Measurements from ENCODE around the gene FANCG. TPM values are rescaled to one million over a fixed set of nuclear protein-coding genes. Genes with fewer than 3 reads are reported as not detected.

FANCG gene
- polyA plus RNA-seq, 1 experiment: 9.1 TPM

DNA sequence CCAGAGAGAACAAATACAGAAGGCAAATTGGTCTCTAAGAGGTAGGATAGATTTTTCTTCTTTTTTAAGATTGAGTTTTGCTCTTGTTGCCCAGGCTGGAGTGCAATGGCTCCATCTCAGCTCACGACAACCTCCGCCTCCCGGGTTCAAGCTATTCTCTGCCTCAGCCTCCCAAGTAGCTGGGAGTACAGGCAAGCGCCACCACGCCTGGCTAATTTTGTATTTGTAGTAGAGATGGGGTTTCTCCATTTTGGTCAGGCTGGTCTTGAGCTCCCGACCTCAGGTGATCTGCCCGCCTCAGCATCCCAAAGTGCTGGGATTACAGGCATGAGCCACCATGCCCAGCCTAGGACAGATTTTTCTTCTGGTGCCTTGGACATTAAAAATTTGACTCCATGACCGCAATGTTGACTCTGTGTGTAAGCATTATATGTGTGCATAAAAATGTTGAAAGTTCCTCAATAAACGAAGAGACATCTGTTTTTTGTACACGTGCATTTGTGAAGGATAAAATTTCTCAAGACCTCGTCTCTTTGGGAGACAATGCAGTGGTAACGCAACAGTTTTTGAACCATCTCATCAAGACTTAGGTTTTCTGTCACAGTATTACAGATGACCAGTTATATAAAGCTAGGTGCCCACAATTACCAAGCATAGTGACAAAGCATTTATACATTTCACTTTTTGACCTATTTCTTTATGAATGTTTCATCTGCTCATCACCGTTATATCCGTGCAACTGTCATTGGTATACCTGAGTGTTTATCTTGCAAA, 24.7 kb downstream of the FANCG start:
- TF ChIP-seq, protein P1, sequence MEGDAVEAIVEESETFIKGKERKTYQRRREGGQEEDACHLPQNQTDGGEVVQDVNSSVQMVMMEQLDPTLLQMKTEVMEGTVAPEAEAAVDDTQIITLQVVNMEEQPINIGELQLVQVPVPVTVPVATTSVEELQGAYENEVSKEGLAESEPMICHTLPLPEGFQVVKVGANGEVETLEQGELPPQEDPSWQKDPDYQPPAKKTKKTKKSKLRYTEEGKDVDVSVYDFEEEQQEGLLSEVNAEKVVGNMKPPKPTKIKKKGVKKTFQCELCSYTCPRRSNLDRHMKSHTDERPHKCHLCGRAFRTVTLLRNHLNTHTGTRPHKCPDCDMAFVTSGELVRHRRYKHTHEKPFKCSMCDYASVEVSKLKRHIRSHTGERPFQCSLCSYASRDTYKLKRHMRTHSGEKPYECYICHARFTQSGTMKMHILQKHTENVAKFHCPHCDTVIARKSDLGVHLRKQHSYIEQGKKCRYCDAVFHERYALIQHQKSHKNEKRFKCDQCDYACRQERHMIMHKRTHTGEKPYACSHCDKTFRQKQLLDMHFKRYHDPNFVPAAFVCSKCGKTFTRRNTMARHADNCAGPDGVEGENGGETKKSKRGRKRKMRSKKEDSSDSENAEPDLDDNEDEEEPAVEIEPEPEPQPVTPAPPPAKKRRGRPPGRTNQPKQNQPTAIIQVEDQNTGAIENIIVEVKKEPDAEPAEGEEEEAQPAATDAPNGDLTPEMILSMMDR (IDR thresholded peaks at IDR 0.05; ENCODE audit: low read depth, low read length): no peak
- ChIA-PET CTCF (interaction anchor here (1.4 kb wide), 1 partner anchor 155 kb away, joined by 4 read pairs; no protein-coding TSS in a partner anchor), POLR2A (interaction anchor here (2.4 kb wide), 1 partner anchor 17 kb away, joined by 12 read pairs; the partner anchor contains the start of gene VCP)
- no peak overlapping the region for H3K4me3 ChIP-seq (ENCODE audit: low read depth, low read length)
- H3K27ac ChIP-seq (ENCODE audit: low read depth, low read length): no peak overlapping the region
- H3K9me3 ChIP-seq (ENCODE audit: control insufficient read depth, insufficient read depth, low read length): no peaks in the 10 kb centered on the region
- no peaks in the 10 kb centered on the region for H3K27me3 ChIP-seq (ENCODE audit: control insufficient read depth, insufficient read depth, low read length)
- no peak for DNase-seq (ENCODE audit: low read depth, low spot score)

DNA sequence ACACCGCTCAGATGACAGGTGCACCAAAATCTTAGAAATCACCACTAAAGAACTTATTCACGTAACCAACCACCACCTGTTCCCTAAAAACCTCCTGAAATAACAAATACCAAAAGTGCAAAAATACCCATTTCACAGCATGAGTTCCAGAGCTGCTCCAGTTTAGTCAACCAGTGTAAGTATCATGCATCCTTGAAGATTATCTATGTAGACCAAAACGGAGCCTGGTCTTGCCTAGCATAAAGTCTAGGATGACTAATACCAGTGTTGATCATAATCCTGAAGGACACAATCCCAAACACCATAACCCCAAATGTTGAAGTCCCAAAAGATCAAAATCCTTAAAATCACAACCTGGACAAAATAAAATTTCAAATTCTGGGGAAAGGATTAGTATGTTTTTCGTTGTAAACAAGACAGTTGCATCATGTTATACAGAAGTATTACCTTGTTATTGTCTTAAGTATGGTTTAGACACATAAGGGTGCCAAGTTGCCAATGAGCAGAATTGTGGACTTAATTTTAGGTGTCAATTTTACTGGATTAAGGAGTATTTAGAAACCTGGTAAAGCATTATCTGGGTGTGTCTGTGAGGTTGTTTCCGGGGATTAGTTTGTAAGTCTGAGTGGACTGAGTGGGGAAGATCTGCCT, 25.4 kb downstream of the FANCG start:
- DNase-seq (ENCODE audit: low read depth, low spot score): no peak
- Histone ChIP-seq H3K27me3 (ENCODE audit: control insufficient read depth, insufficient read depth, low read length) (no peaks in the 10 kb centered on the region), H3K27ac (ENCODE audit: low read depth, low read length) (no peak overlapping the region), H3K9me3 (ENCODE audit: control insufficient read depth, insufficient read depth, low read length) (no peaks in the 10 kb centered on the region), H3K4me3 (ENCODE audit: low read depth, low read length) (no peak overlapping the region)
- ChIA-PET CTCF (interaction anchor here (1.4 kb wide), 1 partner anchor 155 kb away, joined by 4 read pairs; no protein-coding TSS in a partner anchor), POLR2A (interaction anchor here (2.4 kb wide), 1 partner anchor 17 kb away, joined by 12 read pairs; the partner anchor contains the start of gene VCP)
- TF ChIP-seq, protein P1 (IDR thresholded peaks at IDR 0.05; ENCODE audit: low read depth, low read length): no peak

DNA sequence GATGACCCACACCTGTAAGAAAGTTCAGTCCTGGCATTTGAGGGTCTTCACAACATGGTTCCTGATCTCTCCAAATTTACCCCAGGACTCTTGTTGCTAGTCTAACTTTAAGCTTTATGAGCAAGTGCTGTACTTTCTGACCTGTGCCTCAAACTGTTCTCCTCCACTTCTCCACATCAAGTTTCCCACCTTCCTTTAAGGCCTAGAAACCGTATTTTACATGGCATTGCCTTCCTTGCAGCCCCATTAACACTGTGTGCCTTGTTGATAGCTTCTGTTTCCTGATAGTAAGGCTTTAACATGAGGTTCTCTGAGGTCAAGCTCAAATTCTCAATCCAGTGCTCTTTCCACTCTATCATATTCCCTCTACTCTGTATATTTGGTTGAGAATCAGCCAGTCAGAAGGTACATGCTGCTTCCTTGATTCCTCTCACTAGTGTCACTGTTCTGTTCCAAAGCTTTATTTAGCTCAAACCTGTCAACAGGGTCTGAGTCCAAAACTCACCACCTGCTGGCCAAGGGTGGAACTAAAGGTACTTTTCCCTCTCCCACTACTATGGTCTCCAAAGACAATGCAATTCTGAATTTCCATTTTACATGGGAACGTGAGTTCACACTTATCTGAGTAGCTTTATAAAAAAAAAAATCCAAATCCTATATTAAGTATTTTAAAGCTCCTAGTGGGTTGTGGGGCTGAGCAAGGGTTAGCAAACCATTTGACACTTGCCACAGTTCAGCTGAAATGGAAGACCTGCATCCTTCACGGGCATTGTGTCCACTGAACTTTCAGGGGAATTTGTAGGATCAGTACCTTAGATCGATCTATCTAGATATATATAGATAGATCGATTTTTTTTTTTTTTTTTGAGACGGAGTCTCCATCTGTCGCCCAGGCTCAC, 28.4 kb downstream of the FANCG start:
- Histone ChIP-seq H3K4me3 (ENCODE audit: low read depth, low read length) (no peak overlapping the region), H3K27me3 (ENCODE audit: control insufficient read depth, insufficient read depth, low read length) (no peaks in the 10 kb centered on the region), H3K27ac (ENCODE audit: low read depth, low read length) (peak overlapping the region; percentile 31), H3K9me3 (ENCODE audit: control insufficient read depth, insufficient read depth, low read length) (no peaks in the 10 kb centered on the region)
- ChIA-PET CTCF (interaction anchor here (0.6 to 3.3 kb wide), 29 partner anchors 8 to 435 kb away, joined by 3 to 76 read pairs (median 5); partner anchors contain the start of genes FANCG, PIGO and VCP), POLR2A (interaction anchor here (0.5 to 2.0 kb wide), 5 partner anchors 8 to 427 kb away, joined by 3 to 11 read pairs (median 4); partner anchors contain the start of gene VCP)
- DNase-seq (ENCODE audit: low read depth, low spot score): no peak
- TF ChIP-seq, protein P1 (IDR thresholded peaks at IDR 0.05; ENCODE audit: low read depth, low read length): peak; percentile 75

DNA sequence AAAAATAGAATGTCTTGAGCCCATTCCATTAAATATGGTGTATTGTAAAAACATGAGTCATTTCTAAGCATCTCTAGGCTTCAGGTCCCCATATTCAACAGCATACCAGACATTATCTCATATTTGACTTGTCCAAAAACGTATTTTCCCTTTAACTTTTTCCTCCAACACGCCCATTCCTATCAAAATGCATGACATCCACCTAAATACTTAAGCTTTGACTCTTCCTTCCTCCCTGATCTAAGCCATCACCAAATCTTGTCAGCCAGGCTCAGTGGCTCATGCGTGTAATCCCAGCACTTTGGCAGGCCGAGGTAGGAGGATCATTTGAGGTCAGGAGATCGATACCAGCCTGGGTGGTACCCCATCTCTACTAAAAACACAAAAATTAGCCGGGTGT, 31.2 kb downstream of the FANCG start:
- H3K4me3 ChIP-seq (ENCODE audit: low read depth, low read length): no peak overlapping the region
- H3K27me3 ChIP-seq (ENCODE audit: control insufficient read depth, insufficient read depth, low read length): no peaks in the 10 kb centered on the region
- H3K27ac ChIP-seq (ENCODE audit: low read depth, low read length): no peak overlapping the region
- ChIA-PET CTCF (interaction anchor here (1.4 kb wide), 1 partner anchor 149 kb away, joined by 5 read pairs; no protein-coding TSS in a partner anchor), POLR2A (no interaction called here)
- no peaks in the 10 kb centered on the region for H3K9me3 ChIP-seq (ENCODE audit: control insufficient read depth, insufficient read depth, low read length)
- TF ChIP-seq, protein P1 (IDR thresholded peaks at IDR 0.05; ENCODE audit: low read depth, low read length): no peak
- no peak for DNase-seq (ENCODE audit: low read depth, low spot score)

Measured in AG04450 (cell line).